Stimulated activated CD4-positive, alpha-beta T cell treated with anti-CD3 and anti-CD28 coated beads, Interleukin-2, amount 100 ng/mL, for 24 hours (primary cell): Measurements from ENCODE around the gene AKAP9.
"Not testable (repeated sequence)": the region's sequence is repeated elsewhere in the genome, so short reads cannot be mapped to it uniquely, and the experiment has no call there.

ENCODE experiments used
- DNase-seq, 2 donors: peaks; one replicate each; pipeline ENCODE4 v3.0.0-alpha.2; 2020

The AKAP9 gene

GRCh38 chr7:92071032-92071431, 130.4 kb downstream of the AKAP9 start:
- no peak for DNase-seq

GRCh38 chr7:92072121-92072520, 131.5 kb downstream of the AKAP9 start:
- DNase-seq = no peak

GRCh38 chr7:92072708-92073107, 132.0 kb downstream of the AKAP9 start:
- no peak for DNase-seq

GRCh38 chr7:92075455-92076158, 134.9 kb downstream of the AKAP9 start:
- no peak for DNase-seq

GRCh38 chr7:92076509-92076908, 135.8 kb downstream of the AKAP9 start:
- no peak for DNase-seq

- DNase-seq = not testable (repeated sequence)
Measured at GRCh38 chr7:92083922-92084321, 143.3 kb downstream of the AKAP9 start.

GRCh38 chr7:92088266-92088665, 147.6 kb downstream of the AKAP9 start:
- no peak for DNase-seq

GRCh38 chr7:92092210-92092609, 151.5 kb downstream of the AKAP9 start:
- no peak for DNase-seq

- no peak for DNase-seq
Measured at GRCh38 chr7:92095380-92095779, 154.7 kb downstream of the AKAP9 start.

- DNase-seq = no peak
Measured at GRCh38 chr7:92100534-92100933, 159.9 kb downstream of the AKAP9 start.

GRCh38 chr7:92102862-92103261, 162.2 kb downstream of the AKAP9 start:
- DNase-seq = not testable (repeated sequence)

GRCh38 chr7:92108821-92109220, 168.2 kb downstream of the AKAP9 start:
- DNase-seq = no peak

GRCh38 chr7:92110857-92111256, 170.2 kb downstream of the AKAP9 start:
- DNase-seq = no peak

- no peak for DNase-seq
Measured at GRCh38 chr7:92115821-92116220, 175.2 kb downstream of the AKAP9 start.

- no peak for DNase-seq
Measured at GRCh38 chr7:92116949-92117348, 176.3 kb downstream of the AKAP9 start.

GRCh38 chr7:92119213-92119759, 178.6 kb downstream of the AKAP9 start:
- no peak for DNase-seq

GRCh38 chr7:92121681-92122080, 181.0 kb downstream of the AKAP9 start:
- no peak for DNase-seq

GRCh38 chr7:92131093-92131492, 190.4 kb downstream of the AKAP9 start:
- no peak for DNase-seq

- no peak for DNase-seq
Measured at GRCh38 chr7:92131764-92132330, 191.2 kb downstream of the AKAP9 start.

- DNase-seq = no peak
Measured at GRCh38 chr7:92133133-92133736, 192.6 kb downstream of the AKAP9 start.

- DNase-seq = peak; percentile 65 to 70
Measured at GRCh38 chr7:92133737-92134270, 193.1 kb downstream of the AKAP9 start.

- DNase-seq = peak; percentile 92 to 94
Measured at GRCh38 chr7:92134271-92135051, 193.8 kb downstream of the AKAP9 start, which contains the start of gene CYP51A1. TSS of gene CYP51A1 (minus strand) at chr7:92134477. CDS start at chr7:92134364, 113 bp downstream.
